ENCODE results near the gene WDR20.

Gene WDR20

GRCh38 chr14:102096569-102097188 lies 43.0 kb upstream of the WDR20 start:
- H3F3A ChIP-seq (ENCODE audit: low read depth) = no peaks in the 10 kb centered on the region
- H3K27me3 ChIP-seq (ENCODE audit: insufficient read depth, low read length, poor library complexity, severe bottlenecking) = no peaks in the 10 kb centered on the region
- no peak overlapping the region for H3K9ac ChIP-seq (ENCODE audit: low read depth, low read length, poor library complexity, severe bottlenecking)
- no peaks in the 10 kb centered on the region for H3K36me3 ChIP-seq (ENCODE audit: insufficient read depth, low read length)
- H3K4me3 ChIP-seq (ENCODE audit: low read length, poor library complexity, severe bottlenecking) = no peak overlapping the region
- H3K9me3 ChIP-seq (ENCODE audit: insufficient read depth, low read depth, low read length) = no peaks in the 10 kb centered on the region
- peak overlapping the region; percentile 50 for H2AFZ ChIP-seq (ENCODE audit: low read length)
- H3K4me2 ChIP-seq (ENCODE audit: low read depth, low read length, poor library complexity, severe bottlenecking) = no peak overlapping the region
- no peaks in the 10 kb centered on the region for H3K79me2 ChIP-seq (ENCODE audit: insufficient read depth, low read length)
- no peaks in the 10 kb centered on the region for H3K9me2 ChIP-seq (replicated peaks; ENCODE audit: low read depth, low read length)
- no peaks in the 10 kb centered on the region for H3K4me1 ChIP-seq (ENCODE audit: insufficient read depth, low read length, poor library complexity, severe bottlenecking)
- no peak for TF ChIP-seq EZH2phosphoT487 (IDR thresholded peaks at IDR 0.05; ENCODE audit: borderline replicate concordance)
- peak; percentile 93 for TF ChIP-seq CTCF (conservative IDR thresholded peaks at IDR 0.05; ENCODE audit: low read length)
- H4K20me1 ChIP-seq (ENCODE audit: insufficient read depth, low read length, poor library complexity, severe bottlenecking) = no peaks in the 10 kb centered on the region

GRCh38 chr14:102097441-102098135 lies 42.1 kb upstream of the WDR20 start:
- Histone ChIP-seq H2AFZ (ENCODE audit: low read length) (no peak overlapping the region), H4K20me1 (ENCODE audit: insufficient read depth, low read length, poor library complexity, severe bottlenecking) (no peaks in the 10 kb centered on the region), H3K9me3 (ENCODE audit: insufficient read depth, low read depth, low read length) (no peaks in the 10 kb centered on the region), H3F3A (ENCODE audit: low read depth) (no peaks in the 10 kb centered on the region), H3K4me1 (ENCODE audit: insufficient read depth, low read length, poor library complexity, severe bottlenecking) (no peaks in the 10 kb centered on the region), H3K4me3 (ENCODE audit: low read length, poor library complexity, severe bottlenecking) (no peak overlapping the region), H3K9me2 (replicated peaks; ENCODE audit: low read depth, low read length) (no peaks in the 10 kb centered on the region), H3K4me2 (ENCODE audit: low read depth, low read length, poor library complexity, severe bottlenecking) (no peak overlapping the region), H3K27me3 (ENCODE audit: insufficient read depth, low read length, poor library complexity, severe bottlenecking) (no peaks in the 10 kb centered on the region), H3K9ac (ENCODE audit: low read depth, low read length, poor library complexity, severe bottlenecking) (no peak overlapping the region), H3K36me3 (ENCODE audit: insufficient read depth, low read length) (no peaks in the 10 kb centered on the region), H3K79me2 (ENCODE audit: insufficient read depth, low read length) (no peaks in the 10 kb centered on the region)
- TF ChIP-seq CTCF (conservative IDR thresholded peaks at IDR 0.05; ENCODE audit: low read length) (no peak), EZH2phosphoT487 (IDR thresholded peaks at IDR 0.05; ENCODE audit: borderline replicate concordance) (no peak)

- no peak overlapping the region for H3K4me2 ChIP-seq (ENCODE audit: low read depth, low read length, poor library complexity, severe bottlenecking)
- no peaks in the 10 kb centered on the region for H3K36me3 ChIP-seq (ENCODE audit: insufficient read depth, low read length)
- H3F3A ChIP-seq (ENCODE audit: low read depth) = no peaks in the 10 kb centered on the region
- H3K9ac ChIP-seq (ENCODE audit: low read depth, low read length, poor library complexity, severe bottlenecking) = no peak overlapping the region
- no peak for TF ChIP-seq CTCF (conservative IDR thresholded peaks at IDR 0.05; ENCODE audit: low read length)
- no peak for TF ChIP-seq EZH2phosphoT487 (IDR thresholded peaks at IDR 0.05; ENCODE audit: borderline replicate concordance)
- H3K4me3 ChIP-seq (ENCODE audit: low read length, poor library complexity, severe bottlenecking) = no peak overlapping the region
- H3K9me2 ChIP-seq (replicated peaks; ENCODE audit: low read depth, low read length) = no peaks in the 10 kb centered on the region
- H3K9me3 ChIP-seq (ENCODE audit: insufficient read depth, low read depth, low read length) = no peaks in the 10 kb centered on the region
- no peak overlapping the region for H2AFZ ChIP-seq (ENCODE audit: low read length)
- H3K79me2 ChIP-seq (ENCODE audit: insufficient read depth, low read length) = no peaks in the 10 kb centered on the region
- H4K20me1 ChIP-seq (ENCODE audit: insufficient read depth, low read length, poor library complexity, severe bottlenecking) = no peaks in the 10 kb centered on the region
- no peaks in the 10 kb centered on the region for H3K4me1 ChIP-seq (ENCODE audit: insufficient read depth, low read length, poor library complexity, severe bottlenecking)
- H3K27me3 ChIP-seq (ENCODE audit: insufficient read depth, low read length, poor library complexity, severe bottlenecking) = no peaks in the 10 kb centered on the region
Measured at GRCh38 chr14:102103062-102103695, 36.5 kb upstream of the WDR20 start.

Data from Loucy (cell line).